HEK293 (cell line): Measurements from ENCODE around the gene AP1S2.

Experiments
- ZNF792 ChIP-seq: fragments of 450-650 bp; formaldehyde crosslinking; IDR thresholded peaks from 2 replicates; pipeline ENCODE4 v1.5.1; 2016; ENCODE audit warnings: missing biosample characterization, missing genetic modification characterization
- ZNF830 ChIP-seq: fragments of 450-650 bp; IDR thresholded peaks from 2 replicates; pipeline ENCODE4 v1.5.0; 2018; ENCODE audit warnings: missing biosample characterization, missing genetic modification characterization, low read depth, mild to moderate bottlenecking, moderate library complexity
- TF ChIP-seq, protein P1 (sequence below): fragments of 450-650 bp; formaldehyde crosslinking; IDR thresholded peaks from 2 replicates; pipeline ENCODE4 v1.5.1; 2016; ENCODE audit warnings: missing biosample characterization, missing genetic modification characterization

DNA sequence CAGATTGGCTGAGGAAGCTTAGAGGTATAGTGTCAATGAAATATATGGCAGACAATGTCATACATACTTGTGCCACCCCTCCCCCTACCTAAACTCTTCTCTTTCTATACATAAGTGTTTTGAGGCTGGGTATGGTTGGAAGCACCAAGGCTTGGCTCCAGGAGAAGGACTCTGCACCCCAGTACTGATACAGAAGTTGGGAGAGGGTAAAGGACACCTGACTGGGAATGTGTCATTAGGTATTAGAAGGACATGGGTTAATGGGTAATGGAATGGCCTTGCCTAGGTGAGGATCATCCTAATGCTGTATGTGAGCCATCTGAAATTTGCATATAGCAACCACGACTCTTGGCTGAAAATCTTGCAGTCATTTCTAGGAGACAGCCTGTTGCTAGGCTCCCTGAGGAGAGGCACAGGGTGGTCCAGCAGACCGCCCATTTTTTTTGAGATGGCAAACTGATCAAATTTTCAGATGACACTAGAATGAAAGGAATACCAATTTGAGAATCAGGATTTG lies 26.8 kb upstream of the AP1S2 start:
- TF ChIP-seq ZNF830 (tag by site-specific recombination): no peak
- TF ChIP-seq ZNF792 (tag by site-specific recombination): no peak
- TF ChIP-seq, protein P1, sequence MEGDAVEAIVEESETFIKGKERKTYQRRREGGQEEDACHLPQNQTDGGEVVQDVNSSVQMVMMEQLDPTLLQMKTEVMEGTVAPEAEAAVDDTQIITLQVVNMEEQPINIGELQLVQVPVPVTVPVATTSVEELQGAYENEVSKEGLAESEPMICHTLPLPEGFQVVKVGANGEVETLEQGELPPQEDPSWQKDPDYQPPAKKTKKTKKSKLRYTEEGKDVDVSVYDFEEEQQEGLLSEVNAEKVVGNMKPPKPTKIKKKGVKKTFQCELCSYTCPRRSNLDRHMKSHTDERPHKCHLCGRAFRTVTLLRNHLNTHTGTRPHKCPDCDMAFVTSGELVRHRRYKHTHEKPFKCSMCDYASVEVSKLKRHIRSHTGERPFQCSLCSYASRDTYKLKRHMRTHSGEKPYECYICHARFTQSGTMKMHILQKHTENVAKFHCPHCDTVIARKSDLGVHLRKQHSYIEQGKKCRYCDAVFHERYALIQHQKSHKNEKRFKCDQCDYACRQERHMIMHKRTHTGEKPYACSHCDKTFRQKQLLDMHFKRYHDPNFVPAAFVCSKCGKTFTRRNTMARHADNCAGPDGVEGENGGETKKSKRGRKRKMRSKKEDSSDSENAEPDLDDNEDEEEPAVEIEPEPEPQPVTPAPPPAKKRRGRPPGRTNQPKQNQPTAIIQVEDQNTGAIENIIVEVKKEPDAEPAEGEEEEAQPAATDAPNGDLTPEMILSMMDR (tag by site-specific recombination): no peak
